NK-92 (cell line): Measurements from ENCODE around the gene STT3A.

ENCODE experiments used
- DNase-seq: peaks from one replicate; lab custom pipeline; 2025; ENCODE audit not compliant: unreplicated experiment; lab: John Stamatoyannopoulos, UW

Gene STT3A

DNA sequence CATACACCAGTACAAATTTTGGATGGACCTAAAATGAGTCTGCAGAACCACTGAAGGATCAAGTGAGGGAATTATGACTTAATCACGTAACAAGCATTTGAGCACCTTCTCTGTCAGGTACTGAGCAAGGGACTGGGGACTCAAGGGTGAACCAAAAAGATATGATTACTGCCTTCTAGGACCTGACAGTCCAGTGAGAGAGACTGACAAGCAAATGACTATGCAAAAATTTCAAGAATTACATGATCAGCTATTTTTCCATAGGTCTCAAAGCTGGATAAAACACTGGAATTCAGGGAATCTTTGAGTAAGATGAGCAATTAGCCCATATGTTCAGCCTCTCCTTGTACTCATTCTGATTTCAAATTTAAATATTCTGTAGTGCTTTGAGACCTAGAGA is 5.2 kb upstream of the STT3A start:
- no peak for DNase-seq

DNA sequence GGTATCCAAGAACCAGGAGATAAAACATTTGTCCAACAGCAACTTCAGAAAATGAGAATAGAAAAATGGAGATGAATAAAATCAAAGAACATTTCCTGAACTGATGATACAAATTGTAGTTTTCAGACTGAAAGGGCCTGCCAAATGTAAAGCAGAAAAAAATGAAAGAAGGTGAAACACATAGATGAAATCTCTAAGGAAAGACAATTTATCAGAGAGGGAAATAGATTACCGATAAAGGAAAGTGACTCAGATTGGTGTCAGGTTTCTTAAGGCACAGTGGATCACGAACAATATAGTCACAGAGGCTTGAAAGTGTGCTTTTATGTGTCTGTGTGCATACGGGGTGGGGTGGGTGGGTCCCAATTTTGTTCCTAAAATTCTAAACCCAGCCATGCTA is 4.1 kb upstream of the STT3A start:
- no peak for DNase-seq

DNA sequence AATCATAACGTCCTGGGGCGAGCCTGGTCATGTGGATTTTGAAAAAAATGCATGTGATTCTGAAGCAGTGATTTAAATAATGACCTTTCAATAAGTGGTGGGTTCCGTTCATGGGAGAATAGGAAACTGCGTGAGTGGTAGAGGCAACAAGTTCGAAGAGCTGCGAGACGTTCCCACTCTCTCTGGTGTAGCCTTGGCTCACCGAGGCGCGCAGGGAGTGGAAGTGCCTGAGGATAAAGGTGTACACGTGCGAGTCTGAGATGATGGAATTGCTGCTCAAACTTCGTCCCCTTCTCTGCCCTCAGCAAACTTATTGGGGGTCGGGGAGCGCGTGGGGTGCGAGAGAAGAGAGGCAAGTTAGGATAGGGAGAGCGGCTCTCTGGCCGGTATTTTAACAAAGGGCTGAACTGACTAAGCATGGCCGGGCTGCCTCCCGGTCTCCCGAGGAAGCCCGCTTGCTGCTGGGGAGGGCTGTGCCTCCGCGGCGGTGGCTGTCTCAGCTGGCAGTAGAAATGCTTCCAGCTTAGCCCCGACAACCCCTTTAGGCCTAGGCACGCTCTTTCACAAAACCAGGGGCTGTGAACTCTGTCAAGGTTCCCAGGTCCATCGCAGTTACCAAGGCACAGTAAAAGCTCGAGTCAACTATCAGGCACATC is 875 bp upstream of the STT3A start:
- no peak for DNase-seq

DNA sequence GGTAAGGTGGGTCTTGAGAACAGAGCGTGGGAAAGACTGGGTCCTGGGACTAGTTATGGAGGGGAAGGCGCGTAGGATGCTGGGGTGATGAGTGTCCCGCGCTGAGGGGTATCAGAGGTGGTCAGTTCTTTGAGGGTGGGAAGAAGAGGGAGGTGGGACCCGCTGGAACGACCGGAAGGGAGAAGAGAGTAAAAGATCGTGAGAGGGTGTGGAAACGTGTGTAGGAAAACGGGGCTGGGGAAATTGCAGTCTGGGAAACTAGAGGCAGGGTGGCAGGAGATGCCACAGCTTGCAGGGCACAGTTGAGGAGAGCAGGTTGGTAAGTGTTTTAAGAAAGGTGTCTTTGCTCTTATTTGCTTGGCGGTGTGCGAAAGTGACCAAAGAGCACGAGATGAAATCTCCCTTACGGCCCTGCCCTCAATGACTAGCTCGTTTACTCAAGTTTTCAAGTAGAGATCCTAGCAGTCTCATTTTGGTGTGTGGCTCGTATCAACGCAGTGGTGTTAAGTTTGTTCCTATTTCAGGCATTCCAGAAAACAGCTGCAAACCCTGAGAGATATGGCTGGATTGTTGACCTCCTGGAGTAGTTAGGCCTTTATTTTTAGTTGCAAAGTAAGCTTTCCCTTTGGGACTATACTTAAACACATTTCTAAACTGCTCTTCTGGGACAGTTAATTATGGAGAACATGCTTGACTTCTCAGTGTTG is 615 bp downstream of the STT3A start:
- no peak for DNase-seq

DNA sequence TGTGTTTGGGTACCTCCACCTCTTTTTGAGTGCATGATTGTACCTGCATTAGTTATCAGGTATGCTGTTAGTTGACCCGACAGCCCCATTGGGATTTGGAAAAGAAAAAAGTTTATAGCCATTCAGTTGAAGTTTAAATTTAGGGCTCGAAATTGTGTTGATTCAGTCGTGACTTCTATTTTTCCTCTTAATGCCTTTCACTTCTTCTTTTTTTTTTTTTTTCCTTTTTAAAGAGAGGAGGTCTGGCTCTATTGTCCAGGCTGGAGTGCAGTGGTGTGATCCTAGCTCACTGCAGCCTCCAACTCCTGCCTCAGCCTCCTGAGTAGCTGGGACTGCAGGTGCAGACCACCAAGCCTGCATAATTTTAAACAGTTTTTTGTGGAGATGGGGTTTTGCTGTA is 2.3 kb downstream of the STT3A start:
- no peak for DNase-seq

DNA sequence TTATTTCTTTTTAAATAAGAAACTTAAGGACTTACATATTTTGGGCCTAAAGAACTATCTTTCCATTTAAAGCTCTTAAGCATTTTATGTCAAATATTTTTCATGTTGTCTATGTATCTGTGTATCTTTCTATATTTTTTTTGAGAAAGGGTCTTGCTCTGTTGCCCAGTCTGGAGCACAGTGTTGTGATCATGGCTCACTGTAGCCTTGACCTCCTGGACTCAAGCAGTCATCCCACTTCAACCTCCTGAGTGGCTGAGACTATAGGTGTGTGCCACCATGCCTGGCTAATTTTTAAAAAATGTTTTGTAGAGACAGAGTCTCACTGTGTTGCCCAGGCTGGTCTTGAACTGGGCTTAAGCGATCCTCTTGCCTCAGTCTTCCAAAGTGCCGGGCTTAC is 8.0 kb downstream of the STT3A start:
- DNase-seq: no peak

DNA sequence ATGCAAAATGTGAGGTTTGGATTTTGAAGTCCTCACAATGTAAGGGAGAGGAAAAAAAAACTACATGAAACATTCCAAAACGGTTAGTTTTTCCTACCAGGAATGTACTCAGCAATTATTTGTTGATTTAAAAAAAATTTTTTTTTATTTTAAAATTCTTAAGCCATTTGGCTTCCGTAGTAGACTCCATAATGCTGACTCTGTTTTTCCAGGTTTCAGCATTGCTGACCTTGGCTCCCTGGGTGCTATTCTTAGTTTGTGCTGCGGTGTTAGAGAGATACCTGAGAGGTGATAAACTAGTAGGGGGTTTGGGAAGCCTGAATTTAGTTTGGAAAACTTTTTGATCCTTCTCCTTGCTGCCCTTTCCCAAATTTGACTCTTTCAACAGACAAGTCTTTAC is 10.6 kb downstream of the STT3A start:
- no peak for DNase-seq

DNA sequence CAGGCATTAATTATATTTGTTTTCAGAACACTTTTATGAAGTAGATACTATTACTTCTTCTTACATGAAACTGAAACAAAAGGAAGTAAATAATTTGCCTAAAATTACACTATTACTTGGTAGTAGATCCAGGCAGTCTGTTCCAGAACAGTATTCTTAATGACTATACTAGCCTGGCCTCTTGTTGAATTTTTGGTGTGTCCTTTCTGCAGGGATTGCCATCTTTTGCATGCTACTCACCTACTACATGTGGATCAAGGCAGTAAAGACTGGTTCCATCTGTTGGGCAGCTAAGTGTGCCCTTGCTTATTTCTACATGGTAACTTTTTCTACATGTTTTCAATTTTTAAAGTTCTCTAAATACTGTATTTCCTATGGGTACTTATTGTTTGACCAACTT is 12.8 kb downstream of the STT3A start:
- no peak for DNase-seq

DNA sequence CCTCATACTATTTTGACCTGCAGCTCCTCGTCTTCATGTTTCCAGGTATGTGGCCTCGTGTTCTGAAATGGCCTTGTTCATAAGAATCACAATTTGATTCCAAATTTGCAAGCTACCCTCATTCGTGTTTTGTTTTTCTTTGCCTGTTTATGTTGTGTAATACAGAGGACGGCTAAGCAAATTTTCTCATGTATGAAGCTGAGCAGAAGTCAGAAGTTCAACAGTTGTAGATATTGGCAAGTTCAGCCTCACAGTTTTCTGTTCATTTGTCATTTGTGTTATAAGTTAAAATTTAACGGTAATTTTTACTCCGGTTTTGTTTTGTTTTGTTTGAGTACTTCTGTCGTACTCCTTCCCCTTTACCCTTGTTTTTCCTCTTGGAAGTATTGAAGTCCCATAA is 16.9 kb downstream of the STT3A start:
- no peak for DNase-seq

DNA sequence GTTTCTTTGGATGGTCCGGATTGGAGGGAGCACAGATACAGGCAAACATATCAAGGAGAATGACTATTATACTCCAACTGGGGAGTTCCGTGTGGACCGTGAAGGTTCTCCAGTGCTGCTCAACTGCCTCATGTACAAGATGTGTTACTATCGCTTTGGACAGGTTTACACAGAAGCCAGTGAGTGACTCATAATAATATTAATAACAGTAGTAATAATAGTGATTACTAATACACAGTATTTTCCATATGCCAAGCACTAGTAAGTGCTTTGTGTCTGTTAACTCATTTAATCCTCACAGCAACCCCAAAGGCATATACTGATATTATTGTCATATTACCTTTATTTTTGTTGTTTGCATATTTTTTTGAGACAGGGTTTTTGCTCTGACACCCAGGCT is 25.7 kb downstream of the STT3A start:
- DNase-seq: no peak

DNA sequence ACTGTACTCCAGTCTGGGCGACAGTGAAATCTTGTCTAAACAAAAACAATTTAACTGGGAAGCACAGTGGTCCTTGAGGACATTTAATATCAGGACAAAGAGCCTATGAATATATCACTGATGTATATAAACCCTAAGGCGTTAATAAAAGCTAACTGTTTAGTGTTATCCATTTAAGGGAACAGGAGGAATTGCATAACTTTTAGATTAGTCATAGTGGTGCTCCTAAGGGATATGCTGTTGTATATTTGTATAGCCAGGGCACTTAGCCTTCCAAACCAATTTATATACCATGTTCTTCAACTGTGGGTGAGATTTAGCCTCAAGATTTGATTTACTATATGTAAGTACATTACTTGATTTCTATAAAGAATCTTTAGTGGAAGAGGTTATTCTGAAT is 29.3 kb downstream of the STT3A start:
- no peak for DNase-seq

DNA sequence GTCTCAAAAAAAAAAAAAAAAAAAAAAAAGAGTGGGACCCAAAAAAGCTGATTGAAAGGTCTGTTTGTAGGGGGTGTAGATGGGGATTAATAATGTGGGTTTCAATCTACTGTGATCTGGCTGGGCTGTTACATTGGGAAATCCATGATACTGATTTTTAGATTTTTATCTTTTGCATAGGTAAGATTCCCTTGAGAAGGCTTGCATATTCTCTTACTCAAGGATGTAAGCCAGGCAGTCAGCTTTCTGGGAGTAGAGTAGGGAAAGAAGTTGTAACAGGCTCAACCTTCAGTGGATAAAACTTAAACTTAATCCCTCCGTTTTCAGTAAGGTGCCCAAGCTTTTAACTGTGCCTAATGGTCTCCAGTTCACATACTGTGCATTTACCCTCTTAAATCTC is 30.4 kb downstream of the STT3A start:
- no peak for DNase-seq

DNA sequence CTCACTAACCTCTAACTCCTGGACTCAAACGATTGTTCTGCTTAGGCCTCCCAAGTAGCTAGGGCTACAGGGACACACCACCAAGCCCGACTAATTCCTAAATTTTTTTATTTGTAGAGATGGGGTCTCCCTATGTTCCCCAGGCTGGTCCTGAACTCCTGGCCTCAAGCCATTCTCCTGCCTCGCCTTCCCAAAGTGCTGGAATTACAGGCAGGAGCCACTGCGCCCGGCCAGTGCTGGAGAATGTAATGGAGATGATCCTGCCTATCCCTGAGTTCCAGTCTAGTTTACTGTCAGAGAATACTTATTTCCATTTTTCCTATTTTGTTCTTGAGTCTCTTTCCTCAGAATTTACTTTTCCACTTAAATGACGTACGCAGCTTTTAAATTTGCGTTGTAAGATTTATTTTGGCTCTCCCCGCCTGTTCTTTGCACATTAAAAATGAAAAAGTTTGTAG is 32.1 kb downstream of the STT3A start, which contains the start of gene CHEK1:
Gene CHEK1 (plus strand): TSS at position 408 of the 458 bp plus-strand sequence. CDS start 1,606 bp downstream, outside the sequence.
- DNase-seq: no peak

DNA sequence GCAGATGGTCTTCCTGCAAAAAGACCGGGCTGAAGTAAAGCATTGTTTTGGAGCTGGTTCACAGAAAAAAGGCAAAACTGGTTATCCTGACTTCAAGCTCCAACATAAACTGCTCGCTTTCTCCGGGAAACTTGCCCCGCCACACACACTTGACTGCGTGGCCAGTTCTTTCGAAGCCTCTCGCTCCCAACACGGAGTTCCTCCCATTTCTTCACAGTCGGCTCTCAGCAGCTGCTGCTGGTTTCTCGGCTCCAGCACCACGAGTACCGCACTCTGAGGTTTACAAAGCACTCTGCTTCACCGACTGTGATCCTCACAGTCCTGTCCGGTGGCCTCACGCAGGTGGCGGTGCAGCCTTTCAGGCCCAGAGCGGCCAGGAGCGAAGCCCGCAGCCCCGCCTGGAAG is 32.6 kb downstream of the STT3A start:
- no peak for DNase-seq

DNA sequence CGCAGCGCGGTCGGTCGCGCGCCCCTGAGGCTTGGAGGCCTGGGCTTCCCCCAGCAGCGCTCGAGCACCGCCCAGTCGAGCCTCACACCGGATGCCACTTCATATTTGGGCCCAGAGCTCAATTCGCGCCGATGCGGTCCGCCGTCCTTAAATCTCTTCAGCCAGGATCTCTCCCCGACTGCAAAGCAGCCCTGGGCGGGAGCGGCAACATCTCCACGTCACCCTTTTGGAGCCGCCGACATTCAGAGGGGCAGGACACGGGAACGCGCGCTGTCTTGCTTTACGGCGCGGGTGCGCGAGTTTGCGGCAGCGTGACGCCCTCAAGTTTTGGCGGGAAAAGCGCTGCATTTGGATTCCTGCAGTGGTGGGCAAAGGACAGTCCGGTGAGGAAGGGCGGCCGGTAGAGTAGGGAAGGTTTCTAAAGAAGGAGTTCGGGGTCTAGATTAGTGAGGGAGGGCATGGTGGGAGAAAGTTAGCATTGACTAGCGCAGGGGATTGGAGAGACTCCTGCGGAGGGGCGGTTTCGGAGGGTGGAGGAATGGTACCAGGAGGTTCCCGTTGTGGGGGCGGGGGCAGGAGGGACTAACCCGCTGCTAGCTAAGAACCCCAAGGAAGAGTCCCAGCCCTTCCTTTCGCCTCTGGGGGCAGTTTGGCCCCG is 33.1 kb downstream of the STT3A start:
- no peak for DNase-seq

DNA sequence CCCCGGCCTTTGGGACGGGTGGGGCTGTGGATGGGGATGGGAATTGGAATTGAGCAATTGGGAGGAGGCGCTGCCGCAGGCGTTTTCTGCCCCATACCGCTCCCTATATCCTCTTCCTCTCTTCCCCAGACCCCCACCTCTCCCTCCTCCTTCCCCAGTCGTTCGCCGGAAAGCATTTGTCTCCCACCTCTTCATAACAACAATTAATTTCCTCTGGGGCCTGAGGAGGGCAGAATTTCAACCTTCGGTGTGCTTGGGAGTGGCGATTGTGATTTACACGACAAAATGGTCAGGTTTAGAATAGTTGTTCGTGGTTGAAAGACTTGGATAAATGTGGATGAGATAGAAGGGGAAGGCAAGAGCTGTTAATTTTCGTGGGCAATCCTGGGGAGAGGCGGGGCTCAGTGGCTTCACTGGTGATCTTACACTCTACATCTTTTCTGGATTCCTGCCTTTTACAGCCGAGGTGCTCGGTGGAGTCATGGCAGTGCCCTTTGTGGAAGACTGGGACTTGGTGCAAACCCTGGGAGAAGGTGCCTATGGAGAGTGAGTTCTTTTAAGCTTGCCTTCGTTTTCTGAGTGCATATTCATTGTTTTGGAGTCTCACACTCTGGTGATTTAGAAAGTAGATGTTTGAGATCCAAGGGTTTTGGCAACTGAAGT is 33.8 kb downstream of the STT3A start:
- no peak for DNase-seq

DNA sequence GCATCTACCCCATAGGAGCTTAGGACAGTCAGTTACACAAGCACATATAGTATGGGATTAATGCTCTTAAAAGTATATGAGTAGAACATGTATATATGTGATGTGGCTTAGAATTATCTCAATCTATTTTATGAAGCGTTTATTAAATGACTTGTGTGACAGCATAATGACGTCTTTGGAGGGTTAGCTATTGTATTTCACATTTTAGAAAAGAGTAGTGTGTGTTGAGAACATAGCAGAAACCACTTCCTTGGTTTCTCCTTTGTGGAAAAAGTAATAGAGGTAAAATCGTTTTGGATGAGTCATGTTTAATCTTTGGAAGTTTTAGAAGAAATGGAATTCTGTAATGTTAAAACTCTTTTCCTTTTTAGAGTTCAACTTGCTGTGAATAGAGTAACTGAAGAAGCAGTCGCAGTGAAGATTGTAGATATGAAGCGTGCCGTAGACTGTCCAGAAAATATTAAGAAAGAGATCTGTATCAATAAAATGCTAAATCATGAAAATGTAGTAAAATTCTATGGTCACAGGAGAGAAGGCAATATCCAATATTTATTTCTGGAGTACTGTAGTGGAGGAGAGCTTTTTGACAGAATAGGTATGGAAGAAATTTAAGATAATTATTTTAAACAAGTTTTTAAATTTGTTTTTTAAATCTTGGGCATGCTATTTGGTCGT is 34.7 kb downstream of the STT3A start:
- no peak for DNase-seq

DNA sequence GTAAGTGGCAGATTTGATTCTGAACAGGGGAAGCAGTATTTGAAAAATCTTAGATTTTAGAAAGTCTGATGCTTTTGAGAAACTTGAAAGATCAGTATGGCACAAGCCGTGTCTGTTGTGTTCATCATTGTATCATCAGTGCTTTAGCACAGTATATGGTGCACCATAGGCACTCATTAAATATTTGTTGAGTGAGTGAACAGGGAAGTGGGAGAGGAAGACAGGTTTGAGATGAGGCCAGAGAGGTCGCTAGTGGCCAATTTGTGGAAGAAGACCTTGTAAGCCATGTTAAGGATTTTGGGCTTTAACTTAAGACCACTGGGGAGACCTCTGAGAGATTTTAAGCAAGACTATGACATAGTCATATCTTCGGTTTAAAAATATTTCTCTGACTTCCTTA is 45.2 kb downstream of the STT3A start:
- DNase-seq: no peak

DNA sequence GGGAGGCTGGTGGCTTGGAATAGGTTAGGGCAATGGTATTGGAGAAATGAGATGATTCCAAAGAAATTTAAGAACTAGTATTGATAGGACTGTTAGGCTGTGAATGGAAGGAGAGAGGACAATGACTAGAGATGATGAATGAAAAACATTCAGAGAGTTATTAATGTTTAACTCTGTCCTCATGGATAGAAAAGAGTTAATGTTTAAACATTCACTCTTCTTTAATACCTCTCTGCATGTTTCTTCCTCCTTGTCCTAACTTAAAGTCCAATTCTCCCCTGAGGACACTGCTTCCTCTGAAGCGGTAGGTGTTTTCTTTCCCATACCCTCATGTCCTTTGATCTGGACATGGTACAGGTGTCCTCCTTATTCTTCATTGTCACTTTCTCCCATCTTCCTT is 45.7 kb downstream of the STT3A start:
- no peak for DNase-seq

DNA sequence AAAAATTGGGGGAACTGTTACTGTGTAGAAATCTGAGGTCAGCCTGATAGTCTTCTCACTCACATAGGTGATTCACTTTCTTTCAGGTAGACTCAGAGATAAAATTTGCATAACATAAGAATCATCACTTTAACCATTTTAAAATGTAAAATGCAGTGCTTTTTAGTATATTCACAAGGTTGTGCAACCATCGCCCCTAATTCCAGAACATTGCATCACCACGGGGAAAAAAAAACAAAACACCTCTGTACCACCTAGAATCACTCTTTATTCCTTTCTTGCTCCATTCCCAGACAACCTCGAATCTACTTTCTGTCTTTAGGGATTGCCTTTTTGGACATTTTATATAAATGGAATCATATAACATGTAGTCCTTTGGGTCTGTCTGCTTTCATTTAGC is 53.2 kb downstream of the STT3A start:
- no peak for DNase-seq

DNA sequence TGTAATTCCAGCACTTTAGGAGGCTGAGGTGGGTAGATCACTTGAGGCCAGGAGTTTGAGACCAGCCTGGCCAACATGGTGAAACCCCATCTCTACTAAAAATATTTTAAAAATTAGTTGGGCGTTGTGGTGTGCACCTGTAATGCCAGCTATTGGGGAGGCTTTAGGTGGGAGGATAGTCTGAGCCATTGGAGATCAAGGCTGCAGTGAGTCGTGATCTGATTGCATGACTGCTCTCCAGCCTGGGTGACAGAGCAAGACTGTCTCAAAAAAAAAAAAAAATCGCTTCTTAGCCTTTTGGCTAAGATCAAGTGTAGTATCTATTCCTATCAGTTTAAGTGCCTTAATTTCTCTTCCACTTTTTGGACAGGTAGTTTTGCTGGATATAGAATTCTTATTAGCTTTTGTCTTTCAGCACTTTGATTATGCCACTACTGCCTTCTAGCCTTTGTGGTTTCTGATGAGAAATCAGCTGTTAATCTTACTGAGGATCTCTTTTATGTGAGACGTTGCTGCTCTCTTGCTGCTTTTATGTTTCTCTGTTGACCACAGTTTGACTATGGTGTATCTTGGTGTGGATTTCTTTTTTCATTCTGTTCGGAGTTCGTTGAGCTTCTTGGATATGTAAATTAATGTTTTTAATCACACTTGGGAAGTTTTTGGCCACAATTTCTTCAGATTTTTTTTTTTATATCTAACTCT is 57.0 kb downstream of the STT3A start:
- DNase-seq: no peak
